PFSK-1 (cell line): Measurements from ENCODE around the gene PPP1R9A.

Experiments
- FOXP2 ChIP-seq: optimal IDR thresholded peaks from 2 replicates; pipeline ENCODE3; 2011; ENCODE audit warnings: borderline replicate concordance, control low read depth, inconsistent platforms; ENCODE audit not compliant: insufficient read depth; ENCODE audit errors: extremely low read length, extremely low read depth
- POLR2AphosphoS5 ChIP-seq: IDR thresholded peaks from 2 replicates; pipeline ENCODE4 v1.6.1; 2012; ENCODE audit warnings: low read depth, mild to moderate bottlenecking, control low read depth, low read length, moderate library complexity
- SIN3A ChIP-seq: IDR thresholded peaks from 2 replicates; pipeline ENCODE4 v1.6.1; 2012; ENCODE audit warnings: mild to moderate bottlenecking, low read length, moderate library complexity, borderline replicate concordance; ENCODE audit not compliant: insufficient read depth

GRCh38 chr7:94972296-94972695 is 64.9 kb downstream of the PPP1R9A start:
- TF ChIP-seq POLR2AphosphoS5 (no peak), FOXP2 (no peak), SIN3A (no peak)
